SK-N-MC (cell line): ENCODE data around the gene ARHGAP18.
A peak's percentile ranks its signal among the peaks of the same experiment; 100 is the strongest.

ENCODE experiments used
- DNase-seq: peaks from one replicate; pipeline ENCODE4 v3.0.0-alpha.2; 2011; ENCODE audit warnings: low read depth, low spot score
- H3K27ac ChIP-seq: fragments of 200-600 bp; sonication (generic); 2 replicates; pipeline ENCODE4 v1.5.1; 2016; ENCODE audit warnings: mixed run types
- H3K36me3 ChIP-seq: fragments of 200-600 bp; sonication (generic); 2 replicates; pipeline ENCODE4 v1.6.1; 2017; ENCODE audit warnings: antibody characterized with exemption, low read length, mixed read lengths; ENCODE audit not compliant: insufficient read depth
- H3K4me3 ChIP-seq: fragments of 200-600 bp; sonication (generic); 2 replicates; pipeline ENCODE4 v1.5.1; 2016
- H3K9ac ChIP-seq: fragments of 200-600 bp; sonication (generic); 2 replicates; pipeline ENCODE4 v1.8.0; 2017; ENCODE audit warnings: mixed run types, mixed read lengths; ENCODE audit not compliant: insufficient read length
- H3K9me3 ChIP-seq: fragments of 200-600 bp; sonication (generic); 2 replicates; pipeline ENCODE4 v1.6.1; 2017; ENCODE audit warnings: low read depth, mild to moderate bottlenecking, antibody characterized with exemption, low read length, moderate library complexity, mixed read lengths
- EZH2 ChIP-seq: fragments of 200-600 bp; sonication (generic); IDR thresholded peaks from one replicate; pipeline ENCODE4 v1.6.1; 2017; ENCODE audit warnings: antibody characterized with exemption
- FOXP2 ChIP-seq: optimal IDR thresholded peaks from 2 replicates; pipeline ENCODE3; 2011; ENCODE audit warnings: mild to moderate bottlenecking, moderate library complexity; ENCODE audit not compliant: insufficient read depth; ENCODE audit errors: extremely low read length, control extremely low read depth
- POLR2AphosphoS5 ChIP-seq: IDR thresholded peaks from 2 replicates; pipeline ENCODE4 v1.6.1; 2012; ENCODE audit warnings: mild to moderate bottlenecking, low read depth, low read length, borderline replicate concordance

ARHGAP18 gene

DNA sequence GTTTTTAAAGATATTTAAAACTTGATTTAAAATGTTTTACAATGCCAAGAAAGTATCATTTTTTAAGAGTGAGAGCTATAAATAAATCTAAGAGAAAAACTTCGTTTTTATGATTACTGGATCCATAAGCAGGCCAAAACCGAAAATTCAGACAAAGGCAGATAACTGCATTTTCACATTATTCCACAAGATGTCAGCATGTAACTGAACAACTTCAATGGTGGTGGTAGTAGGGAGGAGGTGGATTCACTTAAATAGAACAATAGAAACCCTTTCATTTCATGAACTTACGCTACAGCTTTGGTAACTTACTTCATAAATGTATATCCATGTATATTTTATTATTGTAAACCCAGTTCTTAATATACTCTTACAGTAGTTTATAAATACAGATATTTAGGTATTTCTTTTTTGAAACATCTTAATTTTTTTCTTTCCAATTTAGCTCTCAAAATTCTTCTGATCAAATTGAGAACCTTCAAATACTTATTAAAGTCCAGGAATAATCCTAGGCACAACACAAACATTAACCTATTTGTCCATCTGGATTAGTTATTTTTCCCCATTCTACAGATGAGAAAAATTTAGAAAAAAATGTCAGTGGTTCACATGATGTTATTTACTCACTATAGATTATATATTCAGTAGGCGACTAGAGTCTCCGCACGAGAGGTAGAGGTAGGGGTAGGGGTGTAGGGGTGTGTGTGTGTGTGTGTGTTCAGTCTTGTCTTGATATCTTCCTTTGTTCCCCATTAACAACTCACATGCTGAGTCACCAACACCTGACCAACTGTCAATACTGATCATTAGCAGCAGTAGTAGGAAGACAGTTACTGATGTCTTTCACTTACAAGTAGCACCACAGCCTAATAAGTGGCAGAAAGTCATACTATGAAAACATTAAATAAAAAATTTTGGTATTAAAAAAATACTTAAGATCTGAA is 111.5 kb downstream of the ARHGAP18 start:
- DNase-seq = peak; percentile 85
- Histone ChIP-seq H3K4me3 (no peak overlapping the region), H3K36me3 (no peaks in the 10 kb centered on the region), H3K27ac (no peak overlapping the region), H3K9ac (peak overlapping the region; percentile 14), H3K9me3 (no peaks in the 10 kb centered on the region)
- no peak for TF ChIP-seq FOXP2
- TF ChIP-seq POLR2AphosphoS5 = no peak
- TF ChIP-seq EZH2 = no peak

GRCh38 chr6:129597023-129597713 is 112.8 kb downstream of the ARHGAP18 start:
- no peak overlapping the region for H3K9ac ChIP-seq
- H3K9me3 ChIP-seq = no peaks in the 10 kb centered on the region
- H3K36me3 ChIP-seq = no peaks in the 10 kb centered on the region
- no peak for DNase-seq
- no peak for TF ChIP-seq POLR2AphosphoS5
- no peak for TF ChIP-seq EZH2
- no peak for TF ChIP-seq FOXP2
- no peak overlapping the region for H3K4me3 ChIP-seq
- H3K27ac ChIP-seq = no peak overlapping the region

GRCh38 chr6:129596522-129596921 is 113.5 kb downstream of the ARHGAP18 start:
- DNase-seq = no peak

DNA sequence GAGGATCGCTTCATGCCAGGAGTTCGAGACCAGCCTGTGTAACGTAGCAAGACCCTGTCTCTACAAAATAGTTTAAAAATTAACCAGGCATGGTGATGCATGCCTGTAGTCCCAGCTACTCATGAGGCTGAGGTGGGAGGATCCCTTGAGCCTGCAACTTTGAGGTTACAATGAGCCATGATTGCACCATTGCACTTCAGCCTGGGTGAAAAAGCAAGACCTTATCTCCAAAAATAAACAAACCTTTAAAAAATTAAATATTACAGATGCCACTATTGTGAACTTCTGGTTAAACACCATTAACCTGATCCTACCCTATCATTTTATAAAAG is 116.8 kb downstream of the ARHGAP18 start:
- no peak for DNase-seq
- H3K9ac ChIP-seq = no peak overlapping the region
- no peak overlapping the region for H3K4me3 ChIP-seq
- no peak for TF ChIP-seq EZH2
- no peak for TF ChIP-seq POLR2AphosphoS5
- TF ChIP-seq FOXP2 = no peak
- no peak overlapping the region for H3K27ac ChIP-seq
- H3K36me3 ChIP-seq = no peaks in the 10 kb centered on the region
- H3K9me3 ChIP-seq = no peaks in the 10 kb centered on the region

More at GRCh38 chr6:129596522-129596921, 113.5 kb downstream of the ARHGAP18 start:
- H3K4me3 ChIP-seq = no peak overlapping the region
- no peak for TF ChIP-seq EZH2
- TF ChIP-seq POLR2AphosphoS5 = no peak
- TF ChIP-seq FOXP2 = no peak
- H3K27ac ChIP-seq = no peak overlapping the region
- H3K9me3 ChIP-seq = no peaks in the 10 kb centered on the region
- H3K9ac ChIP-seq = no peak overlapping the region
- no peaks in the 10 kb centered on the region for H3K36me3 ChIP-seq

GRCh38 chr6:129592516-129593232 is 117.3 kb downstream of the ARHGAP18 start:
- DNase-seq = no peak
- no peaks in the 10 kb centered on the region for H3K9me3 ChIP-seq

DNA sequence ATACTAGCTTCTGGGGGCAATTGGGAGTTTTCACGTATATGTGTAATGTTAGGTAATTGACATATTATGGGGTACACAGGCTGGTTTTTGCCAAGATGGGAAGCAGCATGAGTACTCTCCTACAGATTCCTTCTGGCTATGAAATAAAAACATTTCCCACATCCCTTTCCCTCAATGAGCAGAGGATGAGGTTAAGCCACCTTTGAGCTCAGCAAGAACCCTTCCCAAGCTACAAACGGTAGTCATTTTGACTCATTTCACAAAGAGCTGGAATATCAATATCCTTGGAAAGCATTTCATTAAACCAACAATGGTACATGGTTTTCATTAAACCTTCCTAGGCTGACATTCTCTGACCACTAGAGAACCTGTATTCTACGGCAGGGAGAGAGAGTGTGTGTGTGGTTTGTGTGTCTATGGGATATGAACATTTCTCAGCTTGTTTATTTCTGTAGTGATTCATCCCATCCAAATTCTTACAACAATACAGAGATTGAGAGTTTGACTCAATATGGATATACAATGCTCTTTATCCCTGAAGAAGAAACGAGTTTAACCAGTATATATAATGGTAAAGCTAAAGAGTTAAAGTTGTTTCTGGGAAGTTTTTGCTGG is 119.5 kb downstream of the ARHGAP18 start:
- H3K4me3 ChIP-seq = no peak overlapping the region
- DNase-seq = no peak
- H3K9ac ChIP-seq = no peak overlapping the region
- H3K36me3 ChIP-seq = no peaks in the 10 kb centered on the region
- TF ChIP-seq FOXP2 (no peak), EZH2 (no peak), POLR2AphosphoS5 (no peak)
- no peaks in the 10 kb centered on the region for H3K9me3 ChIP-seq
- H3K27ac ChIP-seq = no peak overlapping the region

More at GRCh38 chr6:129592516-129593232, 117.3 kb downstream of the ARHGAP18 start:
- H3K9ac ChIP-seq = no peak overlapping the region
- no peak overlapping the region for H3K27ac ChIP-seq
- no peaks in the 10 kb centered on the region for H3K36me3 ChIP-seq
- H3K4me3 ChIP-seq = no peak overlapping the region
- TF ChIP-seq POLR2AphosphoS5 (no peak), EZH2 (no peak), FOXP2 (no peak)

DNA sequence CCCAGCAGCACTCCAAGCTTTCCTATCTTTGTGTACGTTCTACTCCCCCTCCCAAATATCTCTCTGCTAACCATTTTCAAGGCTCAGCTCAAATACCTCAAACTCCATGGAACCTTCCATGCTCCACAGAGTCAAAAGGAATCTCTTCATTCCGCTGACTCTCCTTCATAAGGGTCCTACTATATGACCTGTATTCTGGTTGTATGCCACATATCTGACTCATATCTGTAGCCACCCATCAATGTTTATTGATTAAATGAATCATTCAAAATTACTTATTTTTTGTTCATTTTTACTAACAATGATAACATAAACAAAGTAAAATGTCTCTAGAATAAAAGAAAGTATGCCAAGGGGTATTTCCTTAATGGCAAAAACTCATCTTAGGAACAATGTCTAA is 123.2 kb downstream of the ARHGAP18 start:
- Histone ChIP-seq H3K4me3 (no peak overlapping the region), H3K9me3 (no peaks in the 10 kb centered on the region), H3K27ac (no peak overlapping the region), H3K9ac (no peak overlapping the region), H3K36me3 (no peaks in the 10 kb centered on the region)
- TF ChIP-seq FOXP2 = no peak
- no peak for TF ChIP-seq POLR2AphosphoS5
- TF ChIP-seq EZH2 = no peak
- DNase-seq = no peak

DNA sequence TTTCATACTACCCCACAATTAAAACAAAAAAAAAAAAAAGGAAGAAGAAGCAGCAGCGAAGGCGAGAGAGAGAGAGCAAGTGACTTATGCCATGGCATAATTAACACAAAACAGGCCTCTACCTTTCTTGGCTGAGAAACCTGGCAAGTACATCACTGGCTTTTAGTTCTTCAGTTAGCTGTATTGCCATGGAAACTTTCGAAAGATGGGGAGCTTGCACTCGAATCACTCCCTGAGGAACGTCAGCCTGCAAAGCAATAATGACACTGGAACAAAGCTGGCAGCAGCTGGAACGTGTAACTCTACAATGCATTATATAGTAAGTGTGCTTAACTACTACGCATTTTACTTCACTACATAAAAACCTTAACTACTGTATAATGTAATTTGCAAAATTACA is 126.1 kb downstream of the ARHGAP18 start:
- Histone ChIP-seq H3K4me3 (no peak overlapping the region), H3K36me3 (no peaks in the 10 kb centered on the region), H3K9me3 (no peaks in the 10 kb centered on the region), H3K27ac (no peak overlapping the region), H3K9ac (no peak overlapping the region)
- no peak for DNase-seq
- no peak for TF ChIP-seq POLR2AphosphoS5
- no peak for TF ChIP-seq FOXP2
- TF ChIP-seq EZH2 = no peak
